Activated CD4-positive, CD25-positive, alpha-beta regulatory T cell treated with anti-CD3 and anti-CD28 coated beads, Interleukin-2, amount 50 U/mL, for 72 hours (primary cell): ENCODE data around the gene NAGPA.
"Not testable (repeated sequence)": the region's sequence is repeated elsewhere in the genome, so short reads cannot be mapped to it uniquely, and the experiment has no call there.

Source experiments
- DNase-seq: peaks from one replicate; pipeline ENCODE4 v3.0.0; 2021

The NAGPA gene

GRCh38 chr16:5033256-5034166 is at the start of gene NAGPA:
TSS of gene NAGPA (minus strand) at chr16:5033935. CDS start at chr16:5033914, 21 bp downstream.
- peak; percentile 84 for DNase-seq

GRCh38 chr16:5080996-5081395 is 47.3 kb upstream of the NAGPA start:
- DNase-seq, result not testable (repeated sequence)

- DNase-seq, result not testable (repeated sequence)
These were observed 46.7 kb upstream of the NAGPA start for GRCh38 chr16:5080461-5080860.

GRCh38 chr16:5078626-5079025 is 44.9 kb upstream of the NAGPA start:
- DNase-seq, result no peak

GRCh38 chr16:5077304-5077703 is 43.6 kb upstream of the NAGPA start:
- no peak for DNase-seq

- DNase-seq, result no peak
These were observed 41.9 kb upstream of the NAGPA start for GRCh38 chr16:5075637-5076036.

- DNase-seq, result not testable (repeated sequence)
These were observed 40.0 kb upstream of the NAGPA start for GRCh38 chr16:5073771-5074170.

GRCh38 chr16:5073279-5073629 is 39.5 kb upstream of the NAGPA start:
- DNase-seq, result no peak

GRCh38 chr16:5072334-5073278 is 38.9 kb upstream of the NAGPA start:
- DNase-seq, result no peak

GRCh38 chr16:5071681-5072333 is 38.1 kb upstream of the NAGPA start, which contains the start of gene ALG1:
TSS of gene ALG1 (plus strand) at chr16:5071843. CDS start at chr16:5071850, 7 bp downstream.
- peak; percentile 94 for DNase-seq

- DNase-seq, result no peak
These were observed 37.6 kb upstream of the NAGPA start for GRCh38 chr16:5071341-5071680.

- DNase-seq, result no peak
These were observed 36.9 kb upstream of the NAGPA start for GRCh38 chr16:5070431-5071186.

GRCh38 chr16:5069854-5070253 is 36.1 kb upstream of the NAGPA start:
- DNase-seq, result no peak

- DNase-seq, result no peak
These were observed 35.3 kb upstream of the NAGPA start for GRCh38 chr16:5069048-5069447.

- DNase-seq, result no peak
These were observed 32.8 kb upstream of the NAGPA start for GRCh38 chr16:5066511-5066910.

GRCh38 chr16:5065813-5066212 is 32.1 kb upstream of the NAGPA start, which contains the start of gene C16orf89:
TSS of gene C16orf89 (minus strand) at chr16:5065956. CDS start at chr16:5065908, 48 bp downstream.
- DNase-seq, result no peak

GRCh38 chr16:5065326-5065725 is 31.6 kb upstream of the NAGPA start:
- no peak for DNase-seq

GRCh38 chr16:5064915-5065314 is 31.2 kb upstream of the NAGPA start:
- DNase-seq, result no peak

GRCh38 chr16:5062790-5063765 is 29.3 kb upstream of the NAGPA start:
- DNase-seq, result no peak

- DNase-seq, result no peak
These were observed 28.3 kb upstream of the NAGPA start for GRCh38 chr16:5062051-5062450.

GRCh38 chr16:5060073-5060641 is 26.4 kb upstream of the NAGPA start:
- DNase-seq, result no peak
